ENCODE results near the gene SHC3.

DNA sequence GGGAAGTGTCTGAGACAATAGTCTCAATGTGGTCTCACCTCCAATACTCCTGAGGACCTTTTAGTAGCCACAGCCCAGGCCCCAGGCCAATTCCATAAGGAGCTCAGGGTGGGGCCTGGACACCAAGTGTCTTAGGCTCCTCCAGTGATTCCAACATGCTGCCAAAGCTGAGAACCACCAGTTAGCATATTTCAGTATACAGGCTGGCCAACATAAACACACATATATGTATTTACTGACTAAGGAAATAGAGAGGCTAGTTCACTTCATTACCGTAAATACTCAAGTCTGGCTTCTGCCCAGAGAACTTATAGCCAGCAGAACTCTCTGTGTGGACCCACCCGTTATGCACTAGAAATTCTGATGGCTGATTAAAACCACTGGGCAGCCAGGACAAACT lies 163.3 kb downstream of the SHC3 start:
- TF ChIP-seq CTCF (IDR thresholded peaks at IDR 0.05; ENCODE audit: extremely low read depth in 1 of 2, insufficient read depth in 1 of 2, low read depth in 1 of 2, low read length in 2 of 2) (no peak), EZH2 (IDR thresholded peaks at IDR 0.05; ENCODE audit: borderline replicate concordance, low read depth, low read length, severe bottlenecking) (no peak), POLR2A (IDR thresholded peaks at IDR 0.05; ENCODE audit: low read depth, low read length) (no peak), MAX (IDR thresholded peaks at IDR 0.05; ENCODE audit: insufficient read depth, insufficient read length) (no peak)
